Activated CD8-positive, alpha-beta memory T cell treated with anti-CD3 and anti-CD28 coated beads, Interleukin-2, amount 50 U/mL, for 4 hours (primary cell): Measurements from ENCODE around the gene DST.
"Not testable (repeated sequence)": the region's sequence is repeated elsewhere in the genome, so short reads cannot be mapped to it uniquely, and the experiment has no call there.

Experiments
- DNase-seq: peaks from one replicate; pipeline ENCODE4 v3.0.0-alpha.2; 2020

The DST gene

GRCh38 chr6:56511591-56511990 is 131.1 kb downstream of the DST start:
- no peak for DNase-seq

GRCh38 chr6:56510984-56511531 is 131.6 kb downstream of the DST start:
- DNase-seq, result no peak

GRCh38 chr6:56509031-56509430 is 133.7 kb downstream of the DST start:
- DNase-seq, result no peak

- DNase-seq, result no peak
These were observed 135.2 kb downstream of the DST start for GRCh38 chr6:56507517-56507916.

DNA sequence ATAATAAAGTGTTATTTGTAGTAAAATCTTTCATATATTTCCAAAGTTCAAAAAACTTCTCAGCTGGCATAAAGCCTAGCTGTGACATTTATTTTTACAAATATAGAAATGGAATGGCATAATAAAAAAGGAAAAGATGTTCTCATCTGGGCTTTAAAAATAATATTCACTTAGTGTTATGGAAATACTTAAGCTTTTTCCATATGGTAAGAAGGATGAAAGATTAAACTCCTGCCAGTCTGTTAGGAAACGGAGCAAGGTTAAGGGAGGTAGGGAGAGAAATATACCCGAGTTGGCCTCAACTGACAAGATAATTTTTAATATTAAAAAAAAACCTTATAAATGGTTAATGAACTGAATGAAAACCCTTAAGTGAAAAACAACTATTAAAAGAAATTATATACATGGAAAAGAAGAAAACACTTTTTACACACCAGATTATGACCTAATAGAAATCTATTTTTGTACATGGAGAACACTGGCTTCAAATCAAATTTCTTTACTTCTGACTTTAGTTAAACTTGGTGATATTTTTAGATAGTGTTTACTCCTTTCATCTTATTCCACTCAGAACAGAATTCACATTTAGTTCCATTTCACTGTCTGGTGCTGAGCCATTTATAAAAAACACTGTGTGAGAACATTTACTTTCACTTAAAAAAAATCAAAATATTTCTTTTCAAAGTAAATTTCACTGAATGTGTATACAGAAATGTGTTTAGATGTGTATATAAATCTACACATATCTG is 137.0 kb downstream of the DST start:
- no peak for DNase-seq

- DNase-seq, result no peak
These were observed 140.7 kb downstream of the DST start for GRCh38 chr6:56501993-56502392.

GRCh38 chr6:56499095-56499494 is 143.6 kb downstream of the DST start:
- no peak for DNase-seq

DNA sequence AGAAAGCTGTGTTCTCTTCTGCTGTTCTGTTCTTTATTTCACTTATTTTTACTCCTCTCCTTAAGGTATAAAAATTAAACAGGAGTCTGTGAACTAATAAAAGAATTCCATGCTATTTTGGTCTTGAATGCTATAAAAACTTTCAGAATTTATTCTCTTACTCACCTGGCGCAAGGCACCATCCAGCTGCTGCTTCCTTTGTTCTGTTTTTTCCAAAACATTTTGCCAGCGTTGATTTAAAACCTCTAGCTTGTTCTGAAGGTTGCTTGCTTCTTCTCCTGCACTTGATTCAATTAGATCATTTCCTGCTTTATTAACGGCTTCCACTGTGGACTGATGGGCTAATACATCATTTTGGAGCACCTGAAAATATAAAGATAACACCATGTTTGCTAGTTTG is 145.0 kb downstream of the DST start:
- DNase-seq, result no peak

GRCh38 chr6:56497240-56497639 is 145.4 kb downstream of the DST start:
- DNase-seq, result no peak

DNA sequence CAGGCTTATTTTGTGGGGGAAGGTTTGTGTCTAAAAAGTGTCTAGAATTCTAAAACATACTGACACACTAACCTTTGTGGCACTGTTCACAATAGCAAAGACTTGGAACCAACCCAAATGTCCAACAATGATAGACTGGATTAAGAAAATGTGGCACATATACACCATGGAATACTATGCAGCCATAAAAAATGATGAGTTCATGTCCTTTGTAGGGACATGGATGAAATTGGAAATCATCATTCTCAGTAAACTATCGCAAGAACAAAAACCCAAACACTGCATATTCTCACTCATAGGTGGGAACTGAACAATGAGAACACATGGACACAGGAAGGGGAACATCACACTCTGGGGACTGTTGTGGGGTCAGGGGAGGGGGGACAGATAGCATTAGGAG is 146.0 kb downstream of the DST start:
- DNase-seq, result not testable (repeated sequence)

DNA sequence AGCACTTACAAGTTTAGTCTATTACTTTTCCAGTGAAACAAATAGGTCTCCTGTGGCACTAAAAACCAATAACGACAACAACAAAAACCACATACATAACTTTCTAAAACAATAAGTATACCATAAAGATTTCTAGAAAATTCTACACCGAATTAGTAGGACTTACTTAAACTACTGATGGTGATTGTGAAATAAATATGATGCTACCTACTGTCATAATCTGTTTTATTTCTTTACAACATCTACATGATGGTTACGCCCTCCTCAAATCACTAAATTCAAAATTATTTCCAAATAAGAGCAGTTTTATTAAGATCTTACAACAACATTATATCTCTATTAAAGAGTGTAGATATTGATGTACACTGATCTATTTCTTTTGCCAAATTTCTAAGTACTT is 147.0 kb downstream of the DST start:
- DNase-seq, result no peak

DNA sequence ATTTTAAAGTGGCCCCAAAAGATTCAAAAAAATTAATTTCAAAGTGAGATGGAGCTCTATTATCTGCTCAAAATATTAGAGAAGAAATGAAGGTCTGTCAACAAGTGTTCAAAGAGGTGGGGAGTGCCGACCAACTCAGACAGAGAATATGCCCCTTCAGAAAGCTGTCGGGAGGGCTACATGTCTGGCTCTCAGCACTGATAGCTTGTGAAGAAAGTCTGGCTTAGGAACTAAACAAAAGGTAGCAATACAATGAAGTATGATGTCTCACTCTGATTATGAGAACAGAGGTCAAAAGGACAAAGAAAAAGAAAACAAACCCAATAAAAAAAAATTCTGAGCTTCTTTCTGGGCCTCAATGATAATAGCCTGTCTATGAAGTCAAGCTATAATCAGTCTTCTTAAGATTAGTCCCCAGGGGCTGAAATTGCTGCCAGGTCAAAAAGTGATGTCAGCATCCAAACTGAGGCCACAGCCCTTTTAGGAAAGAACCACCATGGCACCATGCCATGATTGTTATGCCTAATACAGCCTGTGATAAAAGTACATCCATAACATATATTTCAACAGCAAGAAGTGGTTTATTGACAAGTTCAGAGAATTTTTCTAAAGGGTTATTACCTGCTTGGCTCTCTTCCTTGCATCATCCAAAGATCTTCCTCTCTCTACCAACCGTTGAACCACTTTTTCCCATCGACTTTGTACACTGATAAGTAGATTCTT is 150.9 kb downstream of the DST start:
- DNase-seq, result no peak

- no peak for DNase-seq
These were observed 151.7 kb downstream of the DST start for GRCh38 chr6:56490993-56491392.

DNA sequence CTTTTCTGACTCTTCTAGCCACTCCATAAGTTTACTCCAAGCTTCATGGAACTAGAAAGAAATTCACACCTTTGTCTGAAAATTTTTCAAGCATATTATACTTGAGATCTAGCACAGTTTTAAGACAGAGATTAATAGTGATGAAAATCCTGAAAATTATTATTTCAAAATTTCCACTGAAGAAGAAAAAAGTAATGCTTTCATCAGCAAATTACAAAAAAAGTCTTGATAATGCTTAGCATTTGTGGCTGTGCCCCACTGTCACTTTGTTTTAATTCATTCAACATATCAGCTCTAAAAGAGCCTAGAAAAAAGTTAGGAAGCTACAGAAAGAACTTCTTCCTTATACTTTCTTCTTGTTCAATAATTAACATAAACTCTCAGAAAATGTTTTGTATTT is 153.1 kb downstream of the DST start:
- DNase-seq, result no peak

- DNase-seq, result no peak
These were observed 154.4 kb downstream of the DST start for GRCh38 chr6:56488281-56488680.

- no peak for DNase-seq
These were observed 156.0 kb downstream of the DST start for GRCh38 chr6:56486681-56487080.

DNA sequence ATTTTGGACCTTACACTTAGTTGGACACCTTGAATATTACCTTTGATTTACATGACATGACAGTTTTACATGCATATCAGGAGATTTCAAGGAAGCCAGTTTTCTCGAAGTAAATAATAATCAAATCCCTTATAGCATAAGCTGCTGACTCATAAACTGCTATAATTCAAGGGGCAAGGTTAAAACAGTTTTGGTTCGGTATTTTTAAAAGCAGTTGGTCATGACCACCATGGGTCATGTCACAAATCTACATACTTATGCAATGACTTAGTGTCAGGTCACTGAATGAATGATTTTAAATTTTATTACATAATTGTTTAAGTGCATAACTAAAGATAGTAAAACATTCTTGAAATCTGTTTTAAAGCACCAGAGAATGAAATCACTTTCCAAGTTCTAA is 158.0 kb downstream of the DST start:
- no peak for DNase-seq

DNA sequence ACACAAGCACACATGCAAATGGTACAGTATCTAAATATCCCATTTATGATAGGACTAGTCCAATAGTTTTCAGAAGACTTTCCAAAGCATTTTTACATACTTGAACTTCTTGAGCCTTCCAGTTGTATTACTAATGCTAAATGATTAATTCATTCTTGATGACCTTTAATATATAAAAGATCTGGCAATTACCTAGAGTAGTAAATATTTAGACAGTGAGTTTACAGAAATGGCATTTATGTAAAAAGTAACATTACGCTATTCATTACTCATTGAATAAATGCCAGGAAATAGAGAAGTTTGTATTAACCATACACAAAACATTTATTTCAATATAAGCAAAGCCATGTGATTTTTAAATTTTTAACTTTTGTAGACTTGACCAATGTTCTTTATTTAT is 158.8 kb downstream of the DST start:
- no peak for DNase-seq

DNA sequence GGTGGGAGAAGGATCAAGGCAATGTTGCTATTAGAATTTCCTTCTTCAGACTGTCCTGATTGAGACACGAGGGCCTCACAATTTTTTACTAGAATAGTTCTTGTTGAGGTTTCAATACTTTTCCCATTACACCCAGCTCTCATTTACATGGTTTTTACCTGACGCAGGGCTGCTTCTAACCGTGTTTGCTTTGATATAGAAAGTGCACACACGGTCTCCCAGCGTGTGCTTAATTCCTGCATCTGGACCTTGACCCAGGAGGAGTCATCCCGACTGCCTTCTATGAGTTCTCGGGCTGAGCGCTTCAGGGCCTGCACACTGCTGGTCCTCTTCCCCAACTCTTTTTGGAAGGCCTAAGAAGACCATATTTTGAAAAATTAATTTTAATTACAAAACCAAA is 160.2 kb downstream of the DST start:
- no peak for DNase-seq

GRCh38 chr6:56481957-56482356 is 160.7 kb downstream of the DST start:
- DNase-seq, result no peak

DNA sequence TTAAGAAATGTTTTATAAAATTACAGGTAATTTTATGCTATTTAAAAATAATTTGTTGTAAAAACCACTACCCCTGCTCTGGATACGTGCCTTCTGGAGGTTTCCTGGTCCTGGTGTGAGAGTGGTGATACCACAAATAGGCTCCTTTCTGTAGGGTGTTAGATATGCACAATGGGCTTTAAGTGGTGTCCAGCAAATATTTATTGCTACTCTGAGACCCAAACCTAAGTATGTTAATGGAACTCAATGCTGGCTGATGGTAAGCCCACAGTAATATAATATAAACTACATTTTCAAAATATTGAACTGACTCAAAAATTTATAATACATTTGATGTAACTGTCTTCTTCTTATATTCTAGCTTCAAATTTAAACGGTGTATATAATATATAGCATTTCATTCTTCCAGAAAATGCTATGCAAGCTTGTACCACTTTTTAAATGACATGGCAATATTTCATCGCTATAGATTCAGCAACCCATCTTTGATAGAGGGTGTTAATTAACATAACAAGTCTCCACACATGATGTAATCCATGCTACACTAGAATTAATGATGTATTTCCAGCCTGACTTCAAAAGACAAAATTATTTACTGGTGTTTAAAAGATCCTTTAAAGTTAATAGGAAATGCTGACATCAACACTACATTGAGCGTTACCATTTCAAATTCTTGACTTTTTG is 161.9 kb downstream of the DST start:
- no peak for DNase-seq

DNA sequence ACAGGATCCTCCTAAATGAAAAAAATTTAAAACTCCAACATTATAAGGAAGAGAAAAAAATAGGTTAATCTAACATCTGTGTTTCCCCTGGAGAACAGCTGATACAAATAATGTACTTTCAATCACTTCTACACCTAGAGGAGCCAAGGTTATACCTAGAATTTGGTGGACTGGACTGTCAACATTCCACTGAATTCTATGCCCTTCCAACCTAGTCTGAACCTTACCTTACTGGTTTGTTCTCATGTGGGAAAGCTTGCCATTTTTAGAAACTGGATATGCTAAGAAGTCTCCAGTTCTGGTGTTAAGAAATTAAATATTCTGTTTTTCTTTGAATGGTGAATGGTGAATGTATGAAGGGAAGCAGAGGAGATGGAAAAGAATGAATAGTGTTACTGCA is 162.4 kb downstream of the DST start:
- DNase-seq, result no peak

- DNase-seq, result no peak
These were observed 163.3 kb downstream of the DST start for GRCh38 chr6:56479381-56479780.

DNA sequence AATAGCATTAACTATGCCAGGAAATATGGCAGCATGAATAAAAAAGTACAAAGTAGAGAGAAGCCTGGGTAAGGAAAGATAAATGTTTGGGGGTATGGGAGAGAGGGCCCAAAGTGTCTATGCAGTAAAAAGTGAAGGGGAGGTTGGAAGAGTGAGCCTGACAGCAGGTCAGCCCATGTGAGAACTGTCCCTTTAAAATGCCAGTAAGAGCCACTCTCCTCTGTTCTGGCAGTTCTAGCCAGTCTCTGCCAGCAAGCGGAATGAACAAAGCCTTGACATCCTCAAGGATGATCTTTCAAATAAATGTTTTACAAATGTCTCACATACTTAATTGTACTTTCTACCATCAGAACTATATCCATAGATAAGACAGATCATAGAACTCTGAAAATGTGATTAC is 164.5 kb downstream of the DST start:
- DNase-seq, result no peak
